GM12878 (cell line): ENCODE measurements around the gene SSH2. TPM values are rescaled to one million over a fixed set of nuclear protein-coding genes. Genes with fewer than 3 reads are reported as not detected.

ENCODE experiments used
- ATAC-seq: fragments of 200-7000 bp; cut with Tn5 transposase; 3 replicates; pipeline ENCODE4 v1.9.1; 2020; ENCODE audit warnings: mild to moderate bottlenecking, moderate library complexity
- BruUV-seq: library from RNA; stranded (reverse); fragments of 400-500 nt; replicated peaks from 2 replicates; lab custom pipeline; 2021; lab: Mats Ljungman, UMichigan
- CTCF ChIA-PET: fragments of 300-600 bp; sonication (Branson Sonifier 250); formaldehyde crosslinking; extraction: SDS; loops from one replicate; lab custom pipeline; 2021; ENCODE audit warnings: inconsistent platforms; lab: Yijun Ruan, JAX
- POLR2A ChIA-PET: fragments of 350-600 bp; formaldehyde crosslinking; extraction: SDS; loops from one replicate; lab custom pipeline; 2021; ENCODE audit warnings: inconsistent platforms; lab: Charles Lee
- RAD21 ChIA-PET: fragments of 300-600 bp; sonication (Branson Sonifier 250); formaldehyde crosslinking; loops from one replicate; lab custom pipeline; 2023; ENCODE audit warnings: antibody characterized with exemption; ENCODE audit not compliant: unreplicated experiment; lab: Charles Lee
- SMC1A ChIA-PET: fragments of 300-600 bp; sonication (Branson Sonifier 250); formaldehyde crosslinking; loops from one replicate; lab custom pipeline; 2023; ENCODE audit not compliant: unreplicated experiment, uncharacterized antibody; lab: Charles Lee
- DNase-seq: peaks from one replicate; pipeline ENCODE4 v3.0.0-alpha.2; 2011; ENCODE audit warnings: low read depth, low spot score
- FAIRE-seq: peaks from 3 replicates; lab custom pipeline; 2011; peaks lifted over from hg19 to GRCh38; lab: Jason Lieb, UNC
- H2AFZ ChIP-seq: 2 replicates; pipeline ENCODE4 v1.6.0; 2011; ENCODE audit warnings: low read depth, low read length, control low read depth; ENCODE audit not compliant: control insufficient read depth
- H3K27ac ChIP-seq: 2 replicates; pipeline ENCODE4 v1.5.1; 2011; ENCODE audit warnings: control low read depth; ENCODE audit not compliant: control insufficient read depth, insufficient read depth
- H3K27me3 ChIP-seq, 2 experiments: replicated peaks in 1 of 2; 2 replicates each; pipeline versions ENCODE4 v1.6.0 to v1.6.1; 2011; ENCODE audit warnings: low read length in 1 of 2; ENCODE audit not compliant: control insufficient read depth in 2 of 2, insufficient read depth in 2 of 2
- H3K36me3 ChIP-seq, 2 experiments: 2 replicates each; pipeline ENCODE4 v1.5.1; 2011; ENCODE audit warnings: low read length in 1 of 2; ENCODE audit not compliant: control insufficient read depth in 2 of 2, insufficient read depth in 2 of 2
- H3K4me1 ChIP-seq: 2 replicates; pipeline ENCODE4 v1.6.1; 2011; ENCODE audit warnings: mild to moderate bottlenecking, low read length, moderate library complexity, mixed read lengths; ENCODE audit not compliant: control insufficient read depth, insufficient read depth
- H3K4me2 ChIP-seq: 2 replicates; pipeline ENCODE4 v1.6.0; 2011; ENCODE audit warnings: control low read depth; ENCODE audit not compliant: control insufficient read depth, insufficient read depth
- H3K4me3 ChIP-seq: fragments of 200-600 bp; sonication (generic); 2 replicates; pipeline ENCODE4 v1.5.1; 2016
- H3K79me2 ChIP-seq: 2 replicates; pipeline ENCODE4 v1.6.0; 2011; ENCODE audit warnings: low read length; ENCODE audit not compliant: control insufficient read depth, insufficient read depth
- H3K9ac ChIP-seq: 2 replicates; pipeline ENCODE4 v1.8.0; 2011; ENCODE audit warnings: low read length, control low read depth, mixed read lengths; ENCODE audit not compliant: control insufficient read depth, insufficient read depth
- H3K9me3 ChIP-seq: replicated peaks from 3 replicates; pipeline ENCODE4 v1.5.1; 2011; ENCODE audit warnings: mild to moderate bottlenecking, low read length; ENCODE audit not compliant: control insufficient read depth, insufficient read depth
- H4K20me1 ChIP-seq: 2 replicates; pipeline ENCODE4 v1.6.0; 2011; ENCODE audit not compliant: control insufficient read depth, insufficient read depth
- BACH1 ChIP-seq: fragments of 450-650 bp; IDR thresholded peaks from 2 replicates; pipeline ENCODE4 v1.6.1; 2017; ENCODE audit warnings: mild to moderate bottlenecking, borderline replicate concordance
- BCL3 ChIP-seq: IDR thresholded peaks from 2 replicates; pipeline ENCODE4 v1.6.1; 2011; ENCODE audit warnings: borderline replicate concordance, low read depth, mild to moderate bottlenecking, moderate library complexity, low read length; ENCODE audit not compliant: insufficient read depth, poor library complexity, severe bottlenecking
- E2F4 ChIP-seq: IDR thresholded peaks from 2 replicates; pipeline ENCODE4 v1.6.1; 2012; ENCODE audit warnings: low read depth, low read length, improper control_type of control experiment
- ELK1 ChIP-seq: IDR thresholded peaks from 2 replicates; pipeline ENCODE4 v1.6.1; 2012; ENCODE audit warnings: low read depth, low read length, improper control_type of control experiment
- FOXK2 ChIP-seq: fragments of 450-650 bp; IDR thresholded peaks from 2 replicates; pipeline ENCODE4 v1.6.1; 2017; ENCODE audit warnings: mild to moderate bottlenecking, moderate library complexity
- HDGF ChIP-seq: fragments of 450-650 bp; IDR thresholded peaks from 2 replicates; pipeline ENCODE4 v1.6.1; 2016; ENCODE audit warnings: antibody characterized with exemption
- IRF3 ChIP-seq: fragments of 450-650 bp; IDR thresholded peaks from 2 replicates; pipeline ENCODE4 v1.6.1; 2014; ENCODE audit warnings: mild to moderate bottlenecking
- JUNB ChIP-seq: IDR thresholded peaks from 2 replicates; pipeline ENCODE4 v1.6.1; 2016; ENCODE audit warnings: antibody characterized with exemption, mild to moderate bottlenecking
- MYC ChIP-seq: IDR thresholded peaks from 2 replicates; pipeline ENCODE4 v1.6.1; 2011; ENCODE audit warnings: mild to moderate bottlenecking, low read length, moderate library complexity, inconsistent platforms; ENCODE audit not compliant: insufficient read depth, insufficient replicate concordance, insufficient read length, severe bottlenecking
- NR2C1 ChIP-seq: fragments of 450-650 bp; IDR thresholded peaks from 2 replicates; pipeline ENCODE4 v1.6.1; 2017; ENCODE audit warnings: antibody characterized with exemption, mild to moderate bottlenecking, moderate library complexity
- RAD21 ChIP-seq: IDR thresholded peaks from 2 replicates; pipeline ENCODE4 v1.6.1; 2011; ENCODE audit warnings: mild to moderate bottlenecking, low read depth, low read length, moderate library complexity; ENCODE audit not compliant: insufficient read depth
- SMC3 ChIP-seq: IDR thresholded peaks from 2 replicates; pipeline ENCODE4 v1.6.1; 2011; ENCODE audit warnings: low read length, improper control_type of control experiment, borderline replicate concordance
- SP1 ChIP-seq: IDR thresholded peaks from one replicate; pipeline ENCODE4 v1.6.1; 2011; ENCODE audit warnings: low read depth, low read length
- TBL1XR1 ChIP-seq: IDR thresholded peaks from 2 replicates; pipeline ENCODE4 v1.6.1; 2012; ENCODE audit warnings: low read depth, low read length, improper control_type of control experiment
- TCF3 ChIP-seq: IDR thresholded peaks from 2 replicates; pipeline ENCODE4 v1.6.1; 2012; ENCODE audit warnings: low read depth, mild to moderate bottlenecking, low read length, borderline replicate concordance; ENCODE audit not compliant: insufficient read depth
- TCF7 ChIP-seq: IDR thresholded peaks from 2 replicates; pipeline ENCODE4 v1.6.1; 2014; ENCODE audit warnings: antibody characterized with exemption, borderline replicate concordance
- ZNF207 ChIP-seq: fragments of 450-650 bp; IDR thresholded peaks from 2 replicates; pipeline ENCODE4 v1.6.1; 2014; ENCODE audit warnings: antibody characterized with exemption, mild to moderate bottlenecking, borderline replicate concordance
- ZSCAN29 ChIP-seq: fragments of 450-650 bp; IDR thresholded peaks from 2 replicates; pipeline ENCODE4 v1.6.1; 2017; ENCODE audit warnings: mild to moderate bottlenecking, moderate library complexity
- whole genome bisulfite sequencing: methylation state at CpG from one replicate; pipeline ENCODE4 v1.1.6; 2016; ENCODE audit warnings: low lambda C conversion rate; ENCODE audit not compliant: insufficient replicate concordance, insufficient coverage; ENCODE audit errors: missing lambda C conversion rate; 5-methylcytosine and 5-hydroxymethylcytosine counted together
- in situ Hi-C: fragments of 300-500 bp; cut with MboI; formaldehyde crosslinking; loops from 9 replicates; pipeline ENCODE4 v1.14.3; 2018; ENCODE audit warnings: mixed read lengths
- intact Hi-C: fragments of 100-400 bp; cut with micrococcal nuclease; formaldehyde crosslinking; loops from one replicate; pipeline ENCODE4 v1.14.2; 2022; ENCODE audit not compliant: unreplicated experiment
- polyA plus RNA-seq, 11 experiments: library from polyadenylated mRNA; depleted of rRNA in 4 of 11; unstranded in 6 of 11; stranded (reverse) in 5 of 11; fragments of >200 nt; fragmentation: Nextera tagmentation in 4 of 11; fragmentation: Illumina TruSeq in 1 of 11; extraction: Ambion mirVana in 4 of 11; extraction: Trizol in 1 of 11; gene quantifications; 1 replicate in 1 of 11; 2 replicates in 10 of 11; pipeline versions ENCODE4 v1.2.1 to v1.2.3, GENCODE V29; 2011 to 2016; ENCODE audit warnings: inconsistent platforms in 2 of 11, missing spikeins in 2 of 11, low read depth in 1 of 11
- total RNA-seq, 4 experiments: library from RNA; depleted of rRNA in 3 of 4; stranded (reverse); fragments of >200 nt in 3 of 4; fragmentation: Illumina TruSeq in 1 of 4; extraction: Trizol in 1 of 4; gene quantifications; 2 replicates each; pipeline versions ENCODE4 v1.2.1 to v1.2.3, GENCODE V29; 2013 to 2021

The SSH2 gene
- total and polyA plus RNA-seq, 10 of the 15 experiments (the other 5 are each of a cell fraction or from before 2014, with no cell fraction given) = 9.3 to 65.9 (median 34.0) TPM

DNA sequence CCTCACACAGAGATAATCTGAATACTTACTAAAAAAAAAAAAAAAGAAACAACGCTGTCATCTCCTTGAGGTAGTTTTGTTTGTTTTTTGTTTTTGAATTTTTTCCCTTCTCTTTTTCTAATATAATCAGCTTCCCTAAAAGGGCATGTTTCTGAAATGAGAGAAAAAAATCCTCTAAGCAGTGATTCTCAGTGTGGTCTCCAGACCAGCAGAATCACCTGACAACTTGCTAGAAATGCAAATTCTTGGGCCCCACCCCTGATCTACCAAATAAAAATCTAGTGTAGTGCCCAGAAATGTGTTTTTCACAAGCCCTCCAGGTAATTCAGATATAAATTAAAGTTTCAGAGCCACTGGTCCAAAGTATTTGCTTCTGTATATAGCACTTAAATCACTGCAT lies 65.4 kb downstream of the SSH2 start:
- BruUV-seq = no TSS peak
- 20% methylated on average over 1 of the region's 1 CpG for WGBS
- DNase-seq (no peak), FAIRE-seq (no peak), ATAC-seq (no peak)
- Histone ChIP-seq H3K9ac (no peak overlapping the region), H3K79me2 (no peaks in the 10 kb centered on the region; the same call in 1 of the 2 replicates), H3K4me1 (peaks cover 7% of the 10 kb centered on the region), H3K4me2 (no peak overlapping the region), H4K20me1 (no peaks in the 10 kb centered on the region), H3K27ac (no peak overlapping the region), H3K36me3 (no peaks in the 10 kb centered on the region), H3K9me3 (no peaks in the 10 kb centered on the region), H3K27me3 (no peaks in the 10 kb centered on the region)
- POLR2A ChIA-PET = no interaction called here
- RAD21 ChIA-PET = interaction anchor here (5.8 kb wide), 1 partner anchor 66 kb away, joined by 54 read pairs; the partner anchor contains the start of gene SSH2
- intact Hi-C loops (no loop called here), in situ Hi-C loops (no loop called here)
- no peak for TF ChIP-seq BACH1
- TF ChIP-seq NR2C1 = no peak
- TF ChIP-seq FOXK2 = no peak
- no peak for TF ChIP-seq BCL3
- TF ChIP-seq ZSCAN29 = no peak
- no peak for TF ChIP-seq ZNF207
- TF ChIP-seq MYC = no peak
- no peak for TF ChIP-seq JUNB
- TF ChIP-seq IRF3 = no peak
- no peak for TF ChIP-seq RAD21
- no peak for TF ChIP-seq E2F4
- no peak for TF ChIP-seq TCF3
- no peak for TF ChIP-seq TBL1XR1
- no peak for TF ChIP-seq HDGF
- TF ChIP-seq SP1 = no peak
- TF ChIP-seq TCF7 = no peak
- TF ChIP-seq ELK1 = no peak
- no peak for TF ChIP-seq SMC3
- TF ChIP-seq, all 136 proteins: peak for 0
- Histone ChIP-seq H2AFZ (no peak overlapping the region), H3K4me3 (no peak overlapping the region)
- SMC1A ChIA-PET = interaction anchor here (0.6 to 4.5 kb wide), 2 partner anchors 56 to 66 kb away, joined by 4 to 17 read pairs; partner anchors contain the start of gene SSH2
- CTCF ChIA-PET = interaction anchor here (2.2 kb wide), 1 partner anchor 67 kb away, joined by 10 read pairs; no protein-coding TSS in a partner anchor
